ENCODE measurements around the gene NOC4L. TPM values are rescaled to one million over a fixed set of nuclear protein-coding genes. Genes with fewer than 3 reads are reported as not detected.

Gene NOC4L
- total and polyA plus RNA-seq, 2 of the 4 experiments (the other 2 are of a cell fraction), result 5.2 to 13.4 TPM

GRCh38 chr12:132140918-132141841 is 3.1 kb upstream of the NOC4L start (continued):
- TF ChIP-seq NFE2L2 (IDR thresholded peaks at IDR 0.05; ENCODE audit: low read depth, low read length), result no peak

- Histone ChIP-seq H3K27ac (ENCODE audit: insufficient read depth, low read length) (no peak overlapping the region), H3K9me1 (ENCODE audit: insufficient read depth, low read length) (0 out of 2 replicates have a peak, but pooled peaks cover 3% of the 10 kb centered on the region), H3K14ac (replicated peaks; ENCODE audit: low read depth, low read length) (no peak overlapping the region), H3K9ac (ENCODE audit: low read depth, low read length) (no peak overlapping the region), H2AFZ (replicated peaks; ENCODE audit: low read length, poor library complexity) (peak overlapping the region; percentile 46), H2BK20ac (ENCODE audit: low read depth, low read length) (no peak overlapping the region), H3K9me3 (ENCODE audit: control insufficient read depth, insufficient read depth, low read length) (no peaks in the 10 kb centered on the region), H4K91ac (ENCODE audit: insufficient read depth, low read depth, low read length) (no peak overlapping the region), H3K23ac (ENCODE audit: low read depth, low read length) (no peak overlapping the region), H2AK9ac (replicated peaks; ENCODE audit: low read depth, low read length, poor library complexity) (peak overlapping the region; percentile 9), H2AK5ac (ENCODE audit: low read depth, low read length) (no peak overlapping the region), H2BK120ac (ENCODE audit: low read depth, low read length) (no peak overlapping the region), H3K18ac (ENCODE audit: low read depth, low read length) (no peak overlapping the region), H4K8ac (ENCODE audit: low read depth in 2 of 2, low read length in 2 of 2) (no peak overlapping the region), H3K4ac (ENCODE audit: low read depth, low read length) (no peak overlapping the region), H3K36me3 (ENCODE audit: control insufficient read depth, insufficient read depth, low read length) (peaks cover 50% of the 10 kb centered on the region), H4K20me1 (ENCODE audit: insufficient read depth, low read length) (peaks cover 5% of the 10 kb centered on the region; the same call in 1 of the 2 replicates), H3K56ac (ENCODE audit: extremely low read depth, insufficient read depth, low read length) (no peak overlapping the region), H3K4me3 (ENCODE audit: insufficient read depth, low read depth, low read length) (no peak overlapping the region), H4K5ac (ENCODE audit: low read depth, low read length) (no peak overlapping the region), H3K27me3 (ENCODE audit: control insufficient read depth, insufficient read depth, low read length) (no peaks in the 10 kb centered on the region), H2BK5ac (ENCODE audit: low read depth, low read length, poor library complexity, severe bottlenecking) (no peak overlapping the region), H3K79me1 (ENCODE audit: low read depth in 1 of 2, low read length in 2 of 2) (peaks cover 13 to 34% of the 10 kb centered on the region in 2 experiments), H3K4me1 (ENCODE audit: control insufficient read depth, insufficient read depth, low read length) (peaks cover 9% of the 10 kb centered on the region), H3K4me2 (ENCODE audit: low read depth, low read length) (no peak overlapping the region), H2BK15ac (ENCODE audit: low read depth, low read length) (no peak overlapping the region)
- ChIA-PET POLR2A (ENCODE audit: unreplicated experiment) (no interaction called here), CTCF (no interaction called here)
- intact Hi-C loops (cut with micrococcal nuclease), result no loop called here
- in situ Hi-C loops (cut with MboI; ENCODE audit: low sequenced_read_pairs), result no loop called here
- no TSS peak for BruUV-seq (replicated peaks)
- no peak for DNase-seq
- no peak for ATAC-seq (ENCODE audit: low read depth)
- dilution Hi-C loops (cut with HindIII; ENCODE audit: low sequenced_read_pairs, unreplicated experiment), result no loop called here
- WGBS, 2 experiments (ENCODE audit: extremely low coverage in 2 of 2, insufficient read length in 1 of 2), result 97% methylated on average over 11 of the region's 22 CpGs; no CpG with 5 or more reads in 1 of the 2 experiments
- TF ChIP-seq BHLHE40 (IDR thresholded peaks at IDR 0.05; ENCODE audit: low read depth, low read length), result no peak
- no peak for TF ChIP-seq CTCF (conservative IDR thresholded peaks at IDR 0.05; ENCODE audit: low read depth, low read length)
- TF ChIP-seq USF2 (IDR thresholded peaks at IDR 0.05; ENCODE audit: low read depth, low read length), result no peak
- TF ChIP-seq CHD1 (IDR thresholded peaks at IDR 0.05; ENCODE audit: low read depth, low read length), result no peak
- TF ChIP-seq MAFK (IDR thresholded peaks at IDR 0.05; ENCODE audit: low read depth, low read length), result no peak
- TF ChIP-seq MXI1 (IDR thresholded peaks at IDR 0.05; ENCODE audit: borderline replicate concordance, low read depth, low read length), result no peak
- no peak for TF ChIP-seq ELK1 (IDR thresholded peaks at IDR 0.05; ENCODE audit: borderline replicate concordance, low read depth, low read length)
- no peak for TF ChIP-seq RAD21 (IDR thresholded peaks at IDR 0.05; ENCODE audit: low read length)
- TF ChIP-seq RFX5 (IDR thresholded peaks at IDR 0.05; ENCODE audit: low read depth, low read length), result no peak
- no peak for TF ChIP-seq POLR2A (IDR thresholded peaks at IDR 0.05; ENCODE audit: low read depth, low read length)
These were observed 2.1 kb upstream of the NOC4L start for GRCh38 chr12:132141976-132142678.
